ENCODE data around the gene TEX2. TPM values are rescaled to one million over a fixed set of nuclear protein-coding genes. Genes with fewer than 3 reads are reported as not detected.

The TEX2 gene
- total and polyA plus RNA-seq, 2 experiments from 2014 or later, result 7.5 to 17.7 TPM

GRCh38 chr17:64163468-64163867 lies 99.6 kb downstream of the TEX2 start:
- H3K4me1 ChIP-seq (ENCODE audit: insufficient read depth), result peaks cover under 1% of the 10 kb centered on the region; the same call in 1 of the 2 replicates
- peak overlapping the region; percentile 70; the same call in 1 of the 2 replicates for H3K27ac Mint-ChIP-seq
- DNase-seq (ENCODE audit: low spot score), result no peak
- no peaks in the 10 kb centered on the region for H3F3A ChIP-seq (replicated peaks; ENCODE audit: low read depth)
- no peaks in the 10 kb centered on the region for H3K36me3 Mint-ChIP-seq (ENCODE audit: low read depth)
- no peaks in the 10 kb centered on the region for H3K27me3 ChIP-seq (ENCODE audit: insufficient read depth)
- no peaks in the 10 kb centered on the region for H3K79me2 ChIP-seq (replicated peaks; ENCODE audit: insufficient read depth)
- no peak overlapping the region for H2AFZ ChIP-seq
- TF ChIP-seq ZNF331 (CRISPR knock-in tag; IDR thresholded peaks at IDR 0.05; ENCODE audit: low read depth) (no peak), CTCF (conservative IDR thresholded peaks at IDR 0.05; ENCODE audit: low read depth in 2 of 2) (no peak), JUNB (IDR thresholded peaks at IDR 0.05; ENCODE audit: unreplicated experiment) (no peak), REST (IDR thresholded peaks at IDR 0.05; ENCODE audit: unreplicated experiment) (no peak), ZNF462 (CRISPR knock-in tag; IDR thresholded peaks at IDR 0.05) (no peak), EZH2phosphoT487 (IDR thresholded peaks at IDR 0.05; ENCODE audit: unreplicated experiment) (no peak), ETS1 (IDR thresholded peaks at IDR 0.05) (no peak), NANOG (IDR thresholded peaks at IDR 0.05; ENCODE audit: borderline replicate concordance) (no peak), ZNF114 (CRISPR knock-in tag; IDR thresholded peaks at IDR 0.05) (no peak), EZH2 (IDR thresholded peaks at IDR 0.05; ENCODE audit: low read depth, unreplicated experiment) (no peak), POLR2AphosphoS5 (IDR thresholded peaks at IDR 0.05; ENCODE audit: low read depth) (no peak), CREB1 (CRISPR knock-in tag; IDR thresholded peaks at IDR 0.05; ENCODE audit: low read depth) (no peak), STAT1 (IDR thresholded peaks at IDR 0.05; ENCODE audit: unreplicated experiment) (no peak)
- H3K27me3 Mint-ChIP-seq (ENCODE audit: insufficient read depth, low read depth, poor library complexity), result no peaks in the 10 kb centered on the region
- H3K36me3 ChIP-seq (ENCODE audit: insufficient read depth), result no peaks in the 10 kb centered on the region
- no peak for ATAC-seq
- no peak overlapping the region for H3K4me2 ChIP-seq
- no peak overlapping the region for H3K4me3 ChIP-seq
- H3K4me1 Mint-ChIP-seq, result peaks cover 11% of the 10 kb centered on the region
- no peaks in the 10 kb centered on the region for H3K9me2 ChIP-seq (ENCODE audit: insufficient read depth)
- no peak overlapping the region for H3K27ac ChIP-seq (ENCODE audit: low read depth)
- no peaks in the 10 kb centered on the region for H3K9me3 Mint-ChIP-seq
- no peaks in the 10 kb centered on the region; the same call in 1 of the 2 replicates for H4K20me1 ChIP-seq (replicated peaks; ENCODE audit: insufficient read depth)
- no peak overlapping the region for H3K4me3 Mint-ChIP-seq
